ENCODE data around the gene SLC28A1. TPM values are rescaled to one million over a fixed set of nuclear protein-coding genes. Genes with fewer than 3 reads are reported as not detected.

SLC28A1 gene
- total and polyA plus RNA-seq, 2 donors (not counting 1 experiment from before 2014, with no cell fraction given): not detected

GRCh38 chr15:84911879-84912660, 27.6 kb downstream of the SLC28A1 start:
- H3K4me3 ChIP-seq (ENCODE audit: control extremely low read depth in 1 of 5, extremely low read depth in 1 of 5, insufficient read depth in 1 of 5, low read depth in 2 of 5, low read length in 4 of 5): no peak overlapping the region
- intact Hi-C loops (cut with micrococcal nuclease): no loop called here
- TF ChIP-seq EZH2 (IDR thresholded peaks at IDR 0.05; ENCODE audit: borderline replicate concordance, insufficient read depth, low read depth, low read length, poor library complexity, severe bottlenecking) (no peak), CTCF (IDR thresholded peaks at IDR 0.05) (no peak)
- no peak overlapping the region for H3K27ac ChIP-seq (ENCODE audit: low read length in 2 of 2)
- ATAC-seq (ENCODE audit: low read depth) (no peak), DNase-seq (no peak)
- no peaks in the 10 kb centered on the region for H3K9me3 Mint-ChIP-seq (ENCODE audit: insufficient read depth)
- H3K36me3 ChIP-seq (replicated peaks in 1 of 2; ENCODE audit: control extremely low read depth in 1 of 2, control insufficient read depth in 1 of 2, extremely low read depth in 1 of 2, insufficient read depth in 2 of 2, low read length in 1 of 2): no peaks in the 10 kb centered on the region
- H3K27me3 Mint-ChIP-seq: peaks cover 10% of the 10 kb centered on the region
- CTCF ChIA-PET: interaction anchor here (0.7 kb wide), 2 partner anchors 198 to 1307 kb away, joined by 3 to 4 read pairs; no protein-coding TSS in a partner anchor
- H2AFZ ChIP-seq (ENCODE audit: insufficient read depth, low read depth, low read length, poor library complexity, severe bottlenecking): no peak overlapping the region
- no peak overlapping the region for H3K9ac ChIP-seq (ENCODE audit: low read length)
- no peaks in the 10 kb centered on the region for H3K4me1 ChIP-seq (ENCODE audit: control insufficient read depth in 2 of 2, insufficient read depth in 2 of 2, low read length in 2 of 2)
- H3K4me3 Mint-ChIP-seq: no peak overlapping the region
- POLR2A ChIA-PET: no interaction called here
- H4K20me1 ChIP-seq (ENCODE audit: control insufficient read depth, insufficient read depth, low read length, poor library complexity, severe bottlenecking): no peaks in the 10 kb centered on the region
- 72% methylated on average over 6 of the region's 6 CpGs for WGBS (ENCODE audit: insufficient coverage)
- peaks cover 0 to 9% (median 0%) of the 10 kb centered on the region in 3 donors for H3K9me3 ChIP-seq (ENCODE audit: control extremely low read depth in 1 of 3, control insufficient read depth in 2 of 3, insufficient read depth in 1 of 3, low read length in 2 of 3)
- no peak overlapping the region for H3K4me2 ChIP-seq (replicated peaks; ENCODE audit: low read depth, low read length, poor library complexity, severe bottlenecking)
- peaks cover 0 to 4% (median 0%) of the 10 kb centered on the region in 4 experiments for H3K27me3 ChIP-seq (replicated peaks in 1 of 4; ENCODE audit: control extremely low read depth in 1 of 4, control insufficient read depth in 3 of 4, insufficient read depth in 4 of 4, low read length in 3 of 4)
- no peak overlapping the region for H3K27ac Mint-ChIP-seq
- no peaks in the 10 kb centered on the region for H3K4me1 Mint-ChIP-seq
- H3K79me2 ChIP-seq (ENCODE audit: control insufficient read depth, insufficient read depth, low read length): no peaks in the 10 kb centered on the region

DNA sequence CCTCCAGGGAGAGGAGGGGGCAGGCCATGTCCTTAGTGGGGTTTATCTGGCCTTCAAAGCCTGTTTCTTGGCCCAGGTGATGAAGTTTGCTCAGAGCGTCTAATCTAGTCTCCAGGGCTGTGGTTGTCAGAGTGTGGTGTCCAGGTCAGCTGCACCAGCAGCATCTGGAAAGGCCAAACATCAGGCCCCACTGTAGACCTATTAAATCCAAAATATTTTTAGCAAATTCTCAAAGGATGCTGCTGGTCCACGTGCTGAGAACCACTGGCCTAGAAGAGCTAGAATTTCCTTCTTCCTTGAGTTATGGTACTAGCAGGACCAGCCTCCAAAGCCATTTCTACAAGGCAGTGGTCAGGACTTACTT, 28.9 kb downstream of the SLC28A1 start:
- Histone ChIP-seq H3K9me3 (ENCODE audit: control extremely low read depth in 1 of 3, control insufficient read depth in 2 of 3, insufficient read depth in 1 of 3, low read length in 2 of 3) (peaks cover 0 to 9% (median 0%) of the 10 kb centered on the region in 3 donors), H4K20me1 (ENCODE audit: control insufficient read depth, insufficient read depth, low read length, poor library complexity, severe bottlenecking) (no peaks in the 10 kb centered on the region), H3K27me3 (replicated peaks in 1 of 4; ENCODE audit: control extremely low read depth in 1 of 4, control insufficient read depth in 3 of 4, insufficient read depth in 4 of 4, low read length in 3 of 4) (peaks cover 0 to 4% (median 0%) of the 10 kb centered on the region in 4 experiments), H3K79me2 (ENCODE audit: control insufficient read depth, insufficient read depth, low read length) (no peaks in the 10 kb centered on the region), H2AFZ (ENCODE audit: insufficient read depth, low read depth, low read length, poor library complexity, severe bottlenecking) (no peak overlapping the region), H3K4me1 (ENCODE audit: control insufficient read depth in 2 of 2, insufficient read depth in 2 of 2, low read length in 2 of 2) (no peaks in the 10 kb centered on the region), H3K9ac (ENCODE audit: low read length) (no peak overlapping the region), H3K4me3 (ENCODE audit: control extremely low read depth in 1 of 5, extremely low read depth in 1 of 5, insufficient read depth in 1 of 5, low read depth in 2 of 5, low read length in 4 of 5) (no peak overlapping the region), H3K36me3 (replicated peaks in 1 of 2; ENCODE audit: control extremely low read depth in 1 of 2, control insufficient read depth in 1 of 2, extremely low read depth in 1 of 2, insufficient read depth in 2 of 2, low read length in 1 of 2) (no peaks in the 10 kb centered on the region), H3K27ac (ENCODE audit: low read length in 2 of 2) (no peak overlapping the region), H3K4me2 (replicated peaks; ENCODE audit: low read depth, low read length, poor library complexity, severe bottlenecking) (no peak overlapping the region)
- TF ChIP-seq CTCF (IDR thresholded peaks at IDR 0.05): no peak
- no peak for TF ChIP-seq EZH2 (IDR thresholded peaks at IDR 0.05; ENCODE audit: borderline replicate concordance, insufficient read depth, low read depth, low read length, poor library complexity, severe bottlenecking)
- WGBS (ENCODE audit: insufficient coverage): 82% methylated on average over 1 of the region's 2 CpGs
- H3K27me3 Mint-ChIP-seq: peaks cover 10% of the 10 kb centered on the region
- no peak overlapping the region for H3K27ac Mint-ChIP-seq
- intact Hi-C loops (cut with micrococcal nuclease): no loop called here
- ATAC-seq (ENCODE audit: low read depth) (no peak), DNase-seq (no peak)
- CTCF ChIA-PET: no interaction called here
- POLR2A ChIA-PET: interaction anchor here (0.6 kb wide), 1 partner anchor 68 kb away, joined by 3 read pairs; the partner anchor contains the start of gene PDE8A
- no peaks in the 10 kb centered on the region for H3K4me1 Mint-ChIP-seq
- H3K9me3 Mint-ChIP-seq (ENCODE audit: insufficient read depth): no peaks in the 10 kb centered on the region
- H3K4me3 Mint-ChIP-seq: no peak overlapping the region

All from B cell (primary cell).